H1 (cell line): ENCODE measurements around the gene RNASEH2A. TPM values are rescaled to one million over a fixed set of nuclear protein-coding genes. Genes with fewer than 3 reads are reported as not detected.
A peak's percentile ranks its signal among the peaks of the same experiment; 100 is the strongest.

Source experiments
- EGR1 ChIP-seq: IDR thresholded peaks from 2 replicates; pipeline ENCODE4 v1.6.1; 2011; ENCODE audit warnings: low read depth, low read length, borderline replicate concordance
- FOSL1 ChIP-seq: IDR thresholded peaks from 2 replicates; pipeline ENCODE4 v1.6.1; 2011; ENCODE audit warnings: mild to moderate bottlenecking, low read depth, low read length, moderate library complexity; ENCODE audit not compliant: insufficient read depth
- HDAC2 ChIP-seq, 2 experiments: fragments of 300-600 bp in 1 of 2; sonication (generic) in 1 of 2; IDR thresholded peaks; 2 replicates each; pipeline ENCODE4 v1.6.1; 2011 to 2012; ENCODE audit warnings: low read depth in 2 of 2, low read length in 2 of 2, mild to moderate bottlenecking in 2 of 2, moderate library complexity in 2 of 2, borderline replicate concordance in 1 of 2, inconsistent platforms in 1 of 2
- JUND ChIP-seq: IDR thresholded peaks from 2 replicates; pipeline ENCODE4 v1.6.1; 2011; ENCODE audit warnings: mild to moderate bottlenecking, improper control_type of control experiment, low read length
- KDM1A ChIP-seq: fragments of 200-600, 300-600 bp; sonication (generic); IDR thresholded peaks from 2 replicates; pipeline ENCODE4 v1.7.1; 2016; ENCODE audit warnings: mild to moderate bottlenecking, low read length, borderline replicate concordance
- KDM4A ChIP-seq: IDR thresholded peaks from one replicate; pipeline ENCODE4 v1.7.1; 2012; ENCODE audit warnings: low read depth, mild to moderate bottlenecking, moderate library complexity, low read length, inconsistent platforms; ENCODE audit not compliant: severe bottlenecking
- KDM5A ChIP-seq: fragments of 200-600 bp; IDR thresholded peaks from 2 replicates; pipeline ENCODE4 v1.7.1; 2012; ENCODE audit warnings: mild to moderate bottlenecking, low read length, inconsistent platforms, mixed read lengths
- MAFK ChIP-seq: IDR thresholded peaks from 2 replicates; pipeline ENCODE4 v1.6.1; 2012; ENCODE audit warnings: low read depth, mild to moderate bottlenecking, improper control_type of control experiment, low read length
- NRF1 ChIP-seq: IDR thresholded peaks from 2 replicates; pipeline ENCODE4 v1.6.1; 2011; ENCODE audit warnings: mild to moderate bottlenecking, low read depth, low read length, improper control_type of control experiment
- PHF8 ChIP-seq: fragments of 200-600 bp; sonication (generic); conservative IDR thresholded peaks from 2 replicates; pipeline ENCODE4 v1.7.1; 2012; ENCODE audit warnings: low read depth, mild to moderate bottlenecking, inconsistent platforms, low read length, moderate library complexity
- POLR2A ChIP-seq, 2 experiments: IDR thresholded peaks; 1 replicate in 1 of 2; 2 replicates in 1 of 2; pipeline ENCODE4 v1.6.1; 2011; ENCODE audit warnings: low read depth in 2 of 2, low read length in 2 of 2, mild to moderate bottlenecking in 2 of 2; ENCODE audit errors: control extremely low read depth in 1 of 2
- POU5F1 ChIP-seq: IDR thresholded peaks from 2 replicates; pipeline ENCODE4 v1.6.1; 2011; ENCODE audit warnings: low read depth, mild to moderate bottlenecking, low read length, moderate library complexity
- RAD21 ChIP-seq, 2 experiments: IDR thresholded peaks in 1 of 2; conservative IDR thresholded peaks in 1 of 2; 2 replicates each; pipeline ENCODE4 v1.6.1; 2011; ENCODE audit warnings: low read depth in 2 of 2, low read length in 2 of 2, improper control_type of control experiment in 1 of 2, inconsistent platforms in 1 of 2, mild to moderate bottlenecking in 1 of 2, moderate library complexity in 1 of 2
- RFX5 ChIP-seq: IDR thresholded peaks from 2 replicates; pipeline ENCODE4 v1.6.1; 2011; ENCODE audit warnings: low read depth, low read length, improper control_type of control experiment, borderline replicate concordance
- SIN3A ChIP-seq, 2 experiments: IDR thresholded peaks in 1 of 2; conservative IDR thresholded peaks in 1 of 2; 2 replicates each; pipeline ENCODE4 v1.6.1; 2011 to 2012; ENCODE audit warnings: low read length in 2 of 2, improper control_type of control experiment in 1 of 2, low read depth in 1 of 2, mild to moderate bottlenecking in 1 of 2
- SP4 ChIP-seq: IDR thresholded peaks from 2 replicates; pipeline ENCODE4 v1.6.1; 2012; ENCODE audit warnings: low read length, inconsistent platforms
- SRF ChIP-seq: IDR thresholded peaks from 2 replicates; pipeline ENCODE4 v1.6.1; 2011; ENCODE audit warnings: mild to moderate bottlenecking, low read depth, low read length, moderate library complexity
- TAF1 ChIP-seq: IDR thresholded peaks from 2 replicates; pipeline ENCODE4 v1.6.1; 2011; ENCODE audit warnings: mild to moderate bottlenecking, low read depth, low read length
- TCF12 ChIP-seq: IDR thresholded peaks from 2 replicates; pipeline ENCODE4 v1.6.1; 2011; ENCODE audit warnings: low read depth, mild to moderate bottlenecking, low read length
- YY1 ChIP-seq: IDR thresholded peaks from 2 replicates; pipeline ENCODE4 v1.6.1; 2011; ENCODE audit warnings: low read depth, mild to moderate bottlenecking, low read length
- ZNF274 ChIP-seq: IDR thresholded peaks from 2 replicates; pipeline ENCODE4 v1.7.0; 2012; ENCODE audit warnings: low read length, borderline replicate concordance; ENCODE audit errors: extremely low read depth
- polyA plus RNA-seq, 7 experiments: library from polyadenylated mRNA; depleted of rRNA in 3 of 7; stranded (reverse) in 5 of 7; unstranded in 2 of 7; fragments of >200 nt in 5 of 7; fragments of 200-250 nt in 2 of 7; gene quantifications; 1 replicate in 5 of 7; 2 replicates in 1 of 7; 4 replicates in 1 of 7; pipeline versions ENCODE4 v1.2.1 to v1.2.3, GENCODE V29; 2011 to 2013; ENCODE audit warnings: missing spikeins in 2 of 7, mixed read lengths in 2 of 7
- total RNA-seq: library from RNA; stranded (reverse); fragmentation: NEBNext Ultra II Directional; extraction: Animal tissue kit (Norgen Biotek cat#: 25700); gene quantifications from 2 replicates; pipeline ENCODE4 v1.2.1, GENCODE V29; 2021
- TF ChIP-seq, protein P1 (sequence below): IDR thresholded peaks from 2 replicates; pipeline ENCODE4 v1.6.1; 2011; ENCODE audit warnings: low read length, improper control_type of control experiment

The RNASEH2A gene
- total and polyA plus RNA-seq, 2 of the 8 experiments (the other 6 are each of a cell fraction or from before 2014, with no cell fraction given): 67.5 to 120 TPM

DNA sequence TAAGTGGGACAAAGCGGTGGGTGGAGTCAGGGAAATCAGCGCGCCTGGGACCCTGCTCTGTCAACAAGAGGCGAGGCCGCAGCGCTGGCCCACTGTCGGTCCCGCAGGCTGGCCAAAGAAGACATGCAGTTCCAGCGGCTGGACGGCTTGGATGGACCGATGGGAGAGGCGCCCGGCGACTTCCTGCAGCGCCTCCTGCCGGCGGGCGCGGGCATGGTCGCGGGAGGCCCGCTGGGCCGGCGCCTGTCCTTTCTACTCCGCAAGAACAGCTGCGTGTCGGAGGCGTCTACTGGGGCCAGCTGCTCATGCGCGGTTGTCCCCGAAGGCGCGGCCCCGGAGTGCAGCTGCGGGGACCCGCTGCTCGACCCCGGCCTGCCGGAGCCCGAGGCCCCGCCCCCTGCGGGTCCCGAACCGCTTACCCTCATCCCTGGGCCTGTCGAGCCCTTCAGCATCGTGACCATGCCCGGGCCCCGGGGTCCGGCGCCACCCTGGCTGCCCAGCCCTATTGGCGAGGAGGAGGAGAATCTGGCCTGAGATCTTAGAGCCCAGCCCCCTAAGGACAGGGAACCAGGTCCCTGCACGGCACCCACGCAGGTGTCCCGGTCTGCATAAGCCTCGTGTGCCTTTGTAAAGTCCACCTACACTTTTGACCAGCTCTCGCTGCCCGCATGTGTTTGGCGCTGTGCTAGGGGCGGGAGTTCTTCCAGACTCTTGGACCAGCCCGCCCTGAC is 48.7 kb upstream of the RNASEH2A start (continued):
- TF ChIP-seq HDAC2 (IDR thresholded peaks at IDR 0.05; ENCODE audit: borderline replicate concordance in 1 of 2, low read depth in 2 of 2, low read length in 2 of 2): peak in 1 of 2 experiments; percentile 65; a peak in 1 of 4 replicates
- TF ChIP-seq RFX5: no peak
- TF ChIP-seq KDM5A: no peak
- no peak for TF ChIP-seq POU5F1
- peak; percentile 52 to 63 for TF ChIP-seq RAD21 (IDR thresholded peaks at IDR 0.05 in 1 of 2, conservative IDR thresholded peaks at IDR 0.05 in 1 of 2; ENCODE audit: low read depth in 2 of 2, low read length in 2 of 2)
- TF ChIP-seq EGR1: peak; percentile 10; the same call in 1 of the 2 replicates
- TF ChIP-seq JUND: no peak
- TF ChIP-seq SIN3A (conservative IDR thresholded peaks at IDR 0.05 in 1 of 2, IDR thresholded peaks at IDR 0.05 in 1 of 2; ENCODE audit: low read depth in 1 of 2, low read length in 2 of 2): peak; percentile 75 to 90; a peak in 2 of 4 replicates
- TF ChIP-seq MAFK: no peak
- TF ChIP-seq POLR2A (IDR thresholded peaks at IDR 0.05; ENCODE audit: control extremely low read depth in 1 of 2, low read depth in 2 of 2, low read length in 2 of 2): peak in 1 of 2 experiments; percentile 59; a peak in 1 of 3 replicates
- TF ChIP-seq FOSL1: no peak
- TF ChIP-seq TAF1: peak; percentile 63
- TF ChIP-seq PHF8: no peak
- peak; percentile 46; the same call in 1 of the 2 replicates for TF ChIP-seq YY1
- peak; percentile 47 for TF ChIP-seq KDM4A
- no peak for TF ChIP-seq SRF
- TF ChIP-seq, protein P1, sequence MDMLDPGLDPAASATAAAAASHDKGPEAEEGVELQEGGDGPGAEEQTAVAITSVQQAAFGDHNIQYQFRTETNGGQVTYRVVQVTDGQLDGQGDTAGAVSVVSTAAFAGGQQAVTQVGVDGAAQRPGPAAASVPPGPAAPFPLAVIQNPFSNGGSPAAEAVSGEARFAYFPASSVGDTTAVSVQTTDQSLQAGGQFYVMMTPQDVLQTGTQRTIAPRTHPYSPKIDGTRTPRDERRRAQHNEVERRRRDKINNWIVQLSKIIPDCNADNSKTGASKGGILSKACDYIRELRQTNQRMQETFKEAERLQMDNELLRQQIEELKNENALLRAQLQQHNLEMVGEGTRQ: peak; percentile 37; the same call in 1 of the 2 replicates
- TF ChIP-seq ZNF274: no peak
- no peak for TF ChIP-seq SP4
- peak; percentile 26; the same call in 1 of the 2 replicates for TF ChIP-seq KDM1A
- 0 out of 2 replicates have a peak, but pooled peaks have one; percentile 65 for TF ChIP-seq TCF12
- peak; percentile 48; the same call in 1 of the 2 replicates for TF ChIP-seq NRF1
